Suprapubic skin (tissue), 4 donors: ENCODE measurements around the gene CMKLR1. TPM values are rescaled to one million over a fixed set of nuclear protein-coding genes. Genes with fewer than 3 reads are reported as not detected.

Source experiments
- DNase-seq, 2 donors: peaks; one replicate each; pipeline ENCODE4 v3.0.0-alpha.2; 2019; ENCODE audit warnings: low spot score in 2 of 2
- H3K27ac ChIP-seq: fragments of 200-600 bp; sonication (generic); one replicate; pipeline ENCODE4 v1.5.1; 2019
- H3K27me3 ChIP-seq: fragments of 200-600 bp; sonication (generic); one replicate; pipeline ENCODE4 v1.5.1; 2019
- H3K36me3 ChIP-seq: fragments of 200-600 bp; sonication (generic); one replicate; pipeline ENCODE4 v1.5.1; 2019
- H3K4me1 ChIP-seq: fragments of 200-600 bp; sonication (generic); one replicate; pipeline ENCODE4 v1.5.1; 2019
- H3K4me3 ChIP-seq: fragments of 200-600 bp; sonication (generic); one replicate; pipeline ENCODE4 v1.5.1; 2019; ENCODE audit warnings: mild to moderate bottlenecking
- H3K9me3 ChIP-seq: fragments of 200-600 bp; sonication (generic); one replicate; pipeline ENCODE4 v1.5.1; 2019
- CTCF ChIP-seq, 2 donors: fragments of 200-600 bp in 1 of 2; fragments of 450-650 bp in 1 of 2; sonication (generic) in 1 of 2; IDR thresholded peaks; one replicate each; pipeline ENCODE4 v1.5.1; 2016 to 2019; ENCODE audit warnings: antibody characterized with exemption in 2 of 2, mild to moderate bottlenecking in 1 of 2, moderate library complexity in 1 of 2
- EP300 ChIP-seq: sonication (generic); formaldehyde crosslinking; IDR thresholded peaks from one replicate; pipeline ENCODE4 v1.6.1; 2017; ENCODE audit warnings: antibody characterized with exemption
- POLR2A ChIP-seq, 2 donors: fragments of 450-650 bp; IDR thresholded peaks; one replicate each; pipeline ENCODE4 v1.6.1; 2017; ENCODE audit warnings: antibody characterized with exemption in 2 of 2, mild to moderate bottlenecking in 2 of 2, moderate library complexity in 2 of 2
- POLR2AphosphoS5 ChIP-seq, 3 donors: sonication (generic); formaldehyde crosslinking; IDR thresholded peaks; one replicate each; pipeline ENCODE4 v1.6.1; 2017; ENCODE audit warnings: antibody characterized with exemption in 3 of 3
- WGBS: methylation state at CpG from one replicate; pipeline ENCODE4 v1.1.5; 2018; 5-methylcytosine and 5-hydroxymethylcytosine counted together
- total RNA-seq, 4 donors: library from RNA; depleted of rRNA; stranded (reverse); fragments of >200 nt; gene quantifications; one replicate each; pipeline ENCODE4 v1.1.0, GENCODE V29; 2016

Gene CMKLR1
- total RNA-seq, 4 donors from 2014 or later = 2.1 to 5.2 (median 3.4) TPM

DNA sequence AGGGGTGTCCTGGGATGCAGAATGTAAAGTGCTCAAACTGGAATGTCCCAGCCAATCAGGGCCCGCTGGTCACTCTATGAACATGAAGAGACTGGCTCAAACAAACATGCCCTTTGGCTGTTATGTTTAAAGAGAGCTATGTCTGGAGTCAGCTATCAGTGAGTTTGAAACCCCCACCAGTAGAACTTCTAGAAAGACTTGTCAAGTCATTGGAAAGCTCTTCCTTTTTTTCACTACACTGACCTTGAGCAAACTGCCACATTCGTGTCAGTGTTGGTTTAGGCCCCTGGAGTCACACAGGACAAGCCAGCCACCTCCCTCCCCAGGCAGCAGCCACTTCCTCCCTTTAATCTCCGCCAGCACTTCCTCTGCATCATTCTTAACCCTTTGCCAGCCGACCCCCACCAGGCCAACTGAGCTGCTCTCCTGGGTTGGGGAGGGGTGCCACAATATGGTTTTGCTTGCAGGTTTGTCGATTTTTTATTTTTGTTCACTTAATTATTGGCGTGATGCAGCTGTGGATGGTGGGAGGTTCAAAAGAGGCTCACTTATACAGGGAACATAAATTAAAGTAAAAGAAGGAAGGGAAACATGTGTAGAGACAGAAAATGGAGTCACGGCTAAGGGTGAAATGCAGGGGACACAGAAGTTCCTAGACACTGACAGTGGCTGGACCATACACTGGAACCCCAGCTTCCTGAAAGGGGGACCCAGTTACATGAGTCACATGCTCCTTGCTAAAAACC lies 25.3 kb downstream of the CMKLR1 start:
- TF ChIP-seq POLR2A (IDR thresholded peaks at IDR 0.05) (no peak), POLR2AphosphoS5 (IDR thresholded peaks at IDR 0.05) (no peak), CTCF (IDR thresholded peaks at IDR 0.05) (no peak), EP300 (no peak)
- peak overlapping the region; percentile 53 for H3K27ac ChIP-seq
- no peak for DNase-seq
- peaks cover 23% of the 10 kb centered on the region for H3K4me1 ChIP-seq
- H3K9me3 ChIP-seq = no peaks in the 10 kb centered on the region
- no peaks in the 10 kb centered on the region for H3K36me3 ChIP-seq
- 48% methylated on average over 7 of the region's 7 CpGs for WGBS
- H3K4me3 ChIP-seq = no peak overlapping the region
- no peaks in the 10 kb centered on the region for H3K27me3 ChIP-seq

DNA sequence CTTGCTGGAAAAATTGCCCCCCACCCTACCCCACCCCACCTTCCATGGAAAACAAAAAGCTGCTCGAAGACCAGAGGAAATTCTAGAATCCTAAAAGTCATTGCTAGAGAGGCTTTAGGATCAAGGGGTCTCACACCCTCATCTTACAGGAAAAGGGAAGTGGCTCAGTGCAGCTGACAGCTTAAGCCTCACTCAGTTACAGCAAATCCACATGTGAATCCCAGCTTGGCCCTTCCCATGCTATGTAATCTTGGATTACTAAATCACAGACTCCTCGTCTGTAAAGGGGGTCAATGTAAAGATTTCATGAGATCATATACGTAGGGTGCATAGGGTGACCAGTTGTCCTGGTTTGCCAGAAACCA lies 25.9 kb downstream of the CMKLR1 start:
- Histone ChIP-seq H3K9me3 (no peaks in the 10 kb centered on the region), H3K4me3 (no peak overlapping the region), H3K27me3 (no peaks in the 10 kb centered on the region), H3K4me1 (peaks cover 27% of the 10 kb centered on the region), H3K36me3 (no peaks in the 10 kb centered on the region), H3K27ac (peak overlapping the region; percentile 53)
- no peak for DNase-seq
- TF ChIP-seq POLR2AphosphoS5 (IDR thresholded peaks at IDR 0.05) (no peak), POLR2A (IDR thresholded peaks at IDR 0.05) (no peak), CTCF (IDR thresholded peaks at IDR 0.05) (no peak), EP300 (no peak)
- 78% methylated on average over 3 of the region's 3 CpGs for WGBS

DNA sequence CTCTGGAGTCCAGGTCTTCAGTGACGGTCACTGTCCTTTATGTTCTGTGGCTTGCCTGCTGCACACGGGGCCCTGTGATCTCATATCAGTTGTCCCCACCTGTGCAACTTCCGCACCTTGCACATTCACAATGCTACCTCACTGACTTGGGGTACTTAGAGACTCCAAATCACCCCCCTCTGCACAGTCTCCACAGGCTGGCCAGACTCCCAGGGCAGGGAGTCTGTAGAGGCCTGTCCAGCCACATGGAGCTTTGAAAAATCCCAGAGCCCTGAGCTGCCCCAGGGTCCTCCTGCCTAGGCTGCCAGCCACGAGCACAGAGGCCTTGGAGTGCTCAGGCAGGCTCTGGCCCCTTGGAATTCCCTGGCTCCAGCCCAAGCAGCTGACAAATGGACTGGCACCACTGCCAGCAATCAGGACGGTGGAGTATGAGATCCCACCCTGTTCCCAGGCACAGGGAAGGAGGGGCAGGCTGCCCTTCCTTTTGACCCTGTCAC lies 26.4 kb downstream of the CMKLR1 start:
- H3K9me3 ChIP-seq = no peaks in the 10 kb centered on the region
- no peak overlapping the region for H3K4me3 ChIP-seq
- no peak for TF ChIP-seq POLR2AphosphoS5 (IDR thresholded peaks at IDR 0.05)
- no peak for TF ChIP-seq POLR2A (IDR thresholded peaks at IDR 0.05)
- TF ChIP-seq EP300 = no peak
- no peak for TF ChIP-seq CTCF (IDR thresholded peaks at IDR 0.05)
- 95% methylated on average over 3 of the region's 5 CpGs for WGBS
- H3K27ac ChIP-seq = peak overlapping the region; percentile 53
- peaks cover 27% of the 10 kb centered on the region for H3K4me1 ChIP-seq
- peak in 1 of 2 donors; percentile 67 for DNase-seq
- no peaks in the 10 kb centered on the region for H3K36me3 ChIP-seq
- H3K27me3 ChIP-seq = no peaks in the 10 kb centered on the region

DNA sequence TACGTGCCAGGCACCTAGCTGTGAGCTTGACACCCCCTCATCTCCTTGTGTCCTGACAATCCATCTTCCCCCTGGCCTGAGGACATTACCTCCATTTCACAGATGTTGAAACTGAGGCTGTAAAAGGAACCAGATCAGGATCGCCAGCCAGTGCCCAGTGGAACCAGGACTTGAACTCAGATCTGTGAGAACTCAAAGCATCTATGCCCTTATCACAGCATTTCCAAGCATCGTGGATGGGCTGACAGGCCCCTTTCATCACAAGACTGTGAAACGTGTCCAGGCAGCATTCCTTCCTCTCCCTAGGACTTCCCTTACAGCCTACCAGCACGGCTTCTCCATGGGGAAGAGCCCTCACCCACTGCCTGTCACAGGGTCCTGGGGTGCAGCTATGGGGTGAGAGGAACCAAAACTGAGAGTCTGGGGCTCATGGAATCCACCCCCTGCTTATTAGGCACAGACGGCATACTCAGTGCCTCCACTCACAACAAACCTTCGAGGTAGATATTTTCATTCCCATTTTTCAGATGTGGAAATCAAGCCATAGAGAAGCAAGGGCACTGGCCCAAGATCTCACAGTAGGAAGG lies 26.9 kb downstream of the CMKLR1 start:
- H3K27me3 ChIP-seq = peaks cover 5% of the 10 kb centered on the region
- peaks cover 31% of the 10 kb centered on the region for H3K4me1 ChIP-seq
- no peak overlapping the region for H3K4me3 ChIP-seq
- H3K9me3 ChIP-seq = no peaks in the 10 kb centered on the region
- no peak overlapping the region for H3K27ac ChIP-seq
- WGBS = 64% methylated on average over 7 of the region's 7 CpGs
- no peak for DNase-seq
- H3K36me3 ChIP-seq = no peaks in the 10 kb centered on the region
- TF ChIP-seq CTCF (IDR thresholded peaks at IDR 0.05) = no peak
- TF ChIP-seq EP300 = no peak
- TF ChIP-seq POLR2AphosphoS5 (IDR thresholded peaks at IDR 0.05) = no peak
- no peak for TF ChIP-seq POLR2A (IDR thresholded peaks at IDR 0.05)

GRCh38 chr12:108311605-108312004 lies 27.5 kb downstream of the CMKLR1 start:
- no peak for DNase-seq
- Histone ChIP-seq H3K36me3 (no peaks in the 10 kb centered on the region), H3K27me3 (peaks cover 7% of the 10 kb centered on the region), H3K4me3 (no peak overlapping the region), H3K4me1 (peaks cover 36% of the 10 kb centered on the region), H3K9me3 (no peaks in the 10 kb centered on the region), H3K27ac (no peak overlapping the region)
- TF ChIP-seq POLR2AphosphoS5 (IDR thresholded peaks at IDR 0.05) = no peak
- no peak for TF ChIP-seq CTCF (IDR thresholded peaks at IDR 0.05)
- no peak for TF ChIP-seq EP300
- TF ChIP-seq POLR2A (IDR thresholded peaks at IDR 0.05) = no peak
- 95% methylated on average over 3 of the region's 4 CpGs for WGBS
